RWPE2 (cell line): Measurements from ENCODE around the gene ASIC2.

Source experiments
- ATAC-seq: fragments of 200-7000 bp; cut with Tn5 transposase; 3 replicates; pipeline ENCODE4 v1.9.1; 2021; ENCODE audit warnings: low read depth
- DNase-seq: peaks from one replicate; pipeline ENCODE4 v3.0.0-alpha.2; 2020; ENCODE audit warnings: low spot score
- H3K27ac ChIP-seq: fragments of 450-650 bp; 2 replicates; pipeline ENCODE4 v1.5.1; 2017; ENCODE audit warnings: mild to moderate bottlenecking; ENCODE audit not compliant: poor library complexity, severe bottlenecking
- H3K27me3 ChIP-seq: fragments of 250-450 bp; sonication (Bioruptor Pico); 2 replicates; pipeline ENCODE4 v1.5.1; 2021; ENCODE audit warnings: mild to moderate bottlenecking, moderate library complexity; ENCODE audit not compliant: insufficient read depth, poor library complexity, severe bottlenecking
- H3K36me3 ChIP-seq: fragments of 250-450 bp; sonication (Bioruptor Pico); 2 replicates; pipeline ENCODE4 v1.5.1; 2020; ENCODE audit warnings: low read depth, mild to moderate bottlenecking, moderate library complexity
- H3K4me1 ChIP-seq: fragments of 250-450 bp; sonication (Bioruptor Pico); 2 replicates; pipeline ENCODE4 v1.5.1; 2021; ENCODE audit warnings: mild to moderate bottlenecking, moderate library complexity; ENCODE audit not compliant: insufficient read depth, poor library complexity, severe bottlenecking
- H3K4me3 ChIP-seq: fragments of 250-450 bp; sonication (Bioruptor Pico); 2 replicates; pipeline ENCODE4 v1.5.1; 2021; ENCODE audit warnings: mild to moderate bottlenecking, moderate library complexity; ENCODE audit not compliant: severe bottlenecking
- H3K9me3 ChIP-seq: fragments of 250-450 bp; sonication (Bioruptor Pico); 2 replicates; pipeline ENCODE4 v1.5.1; 2021; ENCODE audit warnings: mild to moderate bottlenecking, moderate library complexity; ENCODE audit not compliant: severe bottlenecking
- TF ChIP-seq, protein P1 (sequence below): fragments of 450-650 bp; IDR thresholded peaks from one replicate; pipeline ENCODE4 v1.5.1; 2017; ENCODE audit warnings: mild to moderate bottlenecking, moderate library complexity; ENCODE audit not compliant: poor library complexity, severe bottlenecking

The ASIC2 gene

DNA sequence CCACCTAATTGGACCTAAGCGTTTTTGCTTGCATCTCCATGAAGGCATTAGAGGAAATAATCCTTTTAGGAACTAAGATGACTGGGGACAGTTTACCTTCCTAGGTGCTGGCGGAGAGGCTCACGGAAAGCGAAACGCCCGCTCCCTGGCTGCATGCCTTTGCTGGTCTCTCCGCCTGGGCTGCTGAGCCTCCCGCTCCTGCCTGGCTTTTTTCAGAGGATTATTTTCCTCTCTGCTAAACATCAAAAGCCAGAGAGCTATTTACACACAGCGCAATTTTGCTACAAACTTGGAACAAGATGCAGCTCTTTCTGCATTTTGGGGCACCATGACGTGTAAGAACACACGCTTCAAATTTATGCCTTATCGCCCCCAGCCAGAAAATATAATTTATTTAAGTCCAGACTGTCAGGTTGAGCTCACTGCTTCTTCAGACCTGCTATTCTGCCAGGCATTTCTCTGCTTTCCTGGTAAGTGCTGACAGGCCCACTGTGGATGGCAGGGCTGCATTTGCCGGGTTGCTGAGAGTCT, 177.0 kb downstream of the ASIC2 start:
- ATAC-seq (no peak), DNase-seq (no peak)
- H3K9me3 ChIP-seq, result no peaks in the 10 kb centered on the region
- no peaks in the 10 kb centered on the region for H3K36me3 ChIP-seq
- no peak overlapping the region for H3K4me3 ChIP-seq
- no peak overlapping the region for H3K27ac ChIP-seq
- H3K27me3 ChIP-seq, result no peaks in the 10 kb centered on the region
- peaks cover 13% of the 10 kb centered on the region for H3K4me1 ChIP-seq
- TF ChIP-seq, protein P1, sequence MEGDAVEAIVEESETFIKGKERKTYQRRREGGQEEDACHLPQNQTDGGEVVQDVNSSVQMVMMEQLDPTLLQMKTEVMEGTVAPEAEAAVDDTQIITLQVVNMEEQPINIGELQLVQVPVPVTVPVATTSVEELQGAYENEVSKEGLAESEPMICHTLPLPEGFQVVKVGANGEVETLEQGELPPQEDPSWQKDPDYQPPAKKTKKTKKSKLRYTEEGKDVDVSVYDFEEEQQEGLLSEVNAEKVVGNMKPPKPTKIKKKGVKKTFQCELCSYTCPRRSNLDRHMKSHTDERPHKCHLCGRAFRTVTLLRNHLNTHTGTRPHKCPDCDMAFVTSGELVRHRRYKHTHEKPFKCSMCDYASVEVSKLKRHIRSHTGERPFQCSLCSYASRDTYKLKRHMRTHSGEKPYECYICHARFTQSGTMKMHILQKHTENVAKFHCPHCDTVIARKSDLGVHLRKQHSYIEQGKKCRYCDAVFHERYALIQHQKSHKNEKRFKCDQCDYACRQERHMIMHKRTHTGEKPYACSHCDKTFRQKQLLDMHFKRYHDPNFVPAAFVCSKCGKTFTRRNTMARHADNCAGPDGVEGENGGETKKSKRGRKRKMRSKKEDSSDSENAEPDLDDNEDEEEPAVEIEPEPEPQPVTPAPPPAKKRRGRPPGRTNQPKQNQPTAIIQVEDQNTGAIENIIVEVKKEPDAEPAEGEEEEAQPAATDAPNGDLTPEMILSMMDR, result no peak

DNA sequence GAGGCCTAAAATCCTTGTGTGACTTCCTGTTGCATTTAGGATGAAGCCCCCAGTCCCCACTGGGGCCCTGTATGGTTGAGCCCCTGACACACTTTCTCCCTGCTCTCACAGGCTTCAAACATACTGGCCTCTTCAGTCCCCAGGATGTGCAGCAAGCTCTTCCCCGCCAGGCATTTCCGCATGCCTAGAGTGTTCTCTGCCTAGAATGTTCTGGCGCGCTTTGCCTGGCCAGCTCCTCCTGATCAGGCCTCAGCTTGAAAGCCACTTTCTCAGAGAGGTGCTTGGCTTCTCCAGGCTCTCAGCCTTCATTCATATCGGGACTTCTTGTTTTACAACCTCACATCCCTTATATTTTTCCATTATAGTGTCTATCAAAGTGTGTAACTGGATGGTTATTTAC, 177.7 kb downstream of the ASIC2 start:
- DNase-seq (no peak), ATAC-seq (no peak)
- H3K9me3 ChIP-seq, result no peaks in the 10 kb centered on the region
- peaks cover 13% of the 10 kb centered on the region for H3K4me1 ChIP-seq
- TF ChIP-seq, protein P1, result no peak
- no peak overlapping the region for H3K4me3 ChIP-seq
- H3K27ac ChIP-seq, result no peak overlapping the region
- no peaks in the 10 kb centered on the region for H3K27me3 ChIP-seq
- H3K36me3 ChIP-seq, result no peaks in the 10 kb centered on the region

DNA sequence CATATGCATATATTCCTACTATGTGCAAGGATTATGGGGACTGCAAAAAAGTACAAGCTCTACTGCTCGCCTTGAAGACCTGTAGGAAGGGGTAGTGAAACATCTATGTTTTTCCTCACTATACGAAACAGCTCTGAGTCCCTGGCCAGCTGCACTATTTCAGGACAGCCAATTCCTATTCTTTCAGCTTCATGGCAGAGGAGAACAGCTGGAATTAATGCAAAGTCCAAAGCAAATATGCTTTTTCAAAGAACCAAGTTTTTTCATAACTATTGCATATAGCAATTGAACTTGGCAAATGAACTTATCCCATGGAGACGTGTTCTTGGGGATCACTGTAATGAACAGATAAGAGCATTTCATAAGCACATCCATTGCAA, 179.1 kb downstream of the ASIC2 start:
- Histone ChIP-seq H3K36me3 (no peaks in the 10 kb centered on the region), H3K9me3 (no peaks in the 10 kb centered on the region), H3K27me3 (no peaks in the 10 kb centered on the region), H3K4me3 (no peak overlapping the region), H3K4me1 (peaks cover 13% of the 10 kb centered on the region), H3K27ac (peak overlapping the region; percentile 82)
- TF ChIP-seq, protein P1, result no peak
- DNase-seq, result no peak
- ATAC-seq, result no peak

DNA sequence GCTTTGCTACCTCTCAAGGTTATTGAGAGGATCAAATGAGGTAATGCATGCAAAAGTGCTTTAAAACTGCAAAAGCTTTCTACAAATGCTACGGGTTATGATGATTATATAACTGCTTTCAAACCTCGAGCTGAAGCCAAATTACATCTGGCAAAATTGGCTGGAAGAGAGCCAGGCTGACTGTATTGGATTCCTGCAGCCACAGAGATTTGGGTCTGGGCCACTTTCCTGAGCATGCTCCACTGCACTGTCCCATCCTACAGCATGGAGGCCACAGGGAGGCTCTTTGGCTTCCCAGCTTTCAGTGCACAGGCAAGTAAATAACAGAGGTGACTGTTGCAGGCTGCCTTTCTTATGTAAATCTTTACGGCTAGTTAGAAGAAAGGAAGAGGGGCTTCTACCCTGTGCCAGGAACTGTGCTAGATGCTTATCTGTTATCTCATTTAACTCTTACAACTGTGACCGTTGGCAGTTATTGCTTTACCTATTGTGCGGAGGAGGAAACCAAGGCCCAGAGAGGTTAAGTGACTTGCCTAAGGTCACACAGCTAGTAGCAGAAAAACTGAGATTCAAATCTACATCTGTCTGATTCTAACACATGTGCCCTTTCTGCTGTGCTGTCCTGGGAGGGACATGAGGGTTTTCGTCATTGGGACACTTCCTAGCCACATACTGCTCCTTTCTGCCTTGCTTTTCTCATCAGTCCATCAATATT, 179.7 kb downstream of the ASIC2 start:
- H3K9me3 ChIP-seq, result no peaks in the 10 kb centered on the region
- H3K4me3 ChIP-seq, result no peak overlapping the region
- H3K36me3 ChIP-seq, result no peaks in the 10 kb centered on the region
- TF ChIP-seq, protein P1, result no peak
- ATAC-seq (no peak), DNase-seq (no peak)
- H3K27me3 ChIP-seq, result no peaks in the 10 kb centered on the region
- H3K4me1 ChIP-seq, result peaks cover 13% of the 10 kb centered on the region
- peak overlapping the region; percentile 82 for H3K27ac ChIP-seq

DNA sequence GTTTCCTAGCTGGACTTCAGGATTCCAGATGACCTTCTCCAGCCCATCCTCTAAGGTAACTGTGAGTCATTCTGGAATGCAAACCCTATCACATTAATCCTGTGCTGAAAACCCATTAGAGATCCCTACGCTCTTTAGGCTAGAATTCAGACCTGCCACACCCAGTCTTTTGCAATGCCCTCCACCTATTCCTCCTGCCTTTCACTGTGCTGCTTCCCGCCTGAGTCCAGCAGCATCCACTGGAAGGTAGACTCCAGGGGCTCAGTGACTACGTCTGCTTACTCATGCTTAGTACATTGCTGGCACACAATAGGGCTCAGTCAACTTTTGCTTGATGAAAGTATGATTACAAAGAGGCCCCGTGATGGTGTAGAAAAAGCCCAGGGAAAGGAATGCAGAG, 180.3 kb downstream of the ASIC2 start:
- peak overlapping the region; percentile 82 for H3K27ac ChIP-seq
- H3K36me3 ChIP-seq, result no peaks in the 10 kb centered on the region
- H3K4me3 ChIP-seq, result no peak overlapping the region
- no peaks in the 10 kb centered on the region for H3K9me3 ChIP-seq
- no peaks in the 10 kb centered on the region for H3K27me3 ChIP-seq
- peaks cover 13% of the 10 kb centered on the region for H3K4me1 ChIP-seq
- peak; percentile 99 for ATAC-seq
- TF ChIP-seq, protein P1, result no peak
- peak; percentile 97 for DNase-seq
